Measurements from ENCODE around the gene TP53INP2. TPM values are rescaled to one million over a fixed set of nuclear protein-coding genes. Genes with fewer than 3 reads are reported as not detected.

TP53INP2 gene
- total and polyA plus RNA-seq, 11 donors, result 54.6 to 176 (median 93.7) TPM

- ATAC-seq, result no peak
- peak overlapping the region in 1 of 12 donors; percentile 2 for H3K27ac ChIP-seq
- H3K36me3 ChIP-seq, result peaks cover 0 to 97% (median 93%) of the 10 kb centered on the region in 9 donors
- TF ChIP-seq CTCF (IDR thresholded peaks at IDR 0.05) (no peak), POLR2A (IDR thresholded peaks at IDR 0.05) (no peak)
- WGBS, 4 donors, result 58 to 83% (median 64%) methylated on average over 4 of the region's 4 CpGs
- no peak overlapping the region for H3K4me3 ChIP-seq
- H3K4me1 ChIP-seq, result no peaks in the 10 kb centered on the region
- no peaks in the 10 kb centered on the region for H3K27me3 ChIP-seq
- intact Hi-C loops (cut with DNase I), result loop anchor here in 2 of 10 donors (5.0 to 10.0 kb wide), 2 partner anchors 170 to 177 kb away; no protein-coding TSS in a partner anchor
- no peaks in the 10 kb centered on the region for H3K9me3 ChIP-seq
- no peak for DNase-seq
Observed at GRCh38 chr20:34754611-34755010, 50.5 kb downstream of the TP53INP2 start.

- WGBS, 4 donors, result 88 to 100% (median 99%) methylated on average over 1 of the region's 1 CpG
- Histone ChIP-seq H3K9me3 (no peaks in the 10 kb centered on the region), H3K27me3 (no peaks in the 10 kb centered on the region), H3K4me1 (no peaks in the 10 kb centered on the region), H3K36me3 (peaks cover 0 to 97% (median 93%) of the 10 kb centered on the region in 9 donors), H3K4me3 (no peak overlapping the region), H3K27ac (no peak overlapping the region)
- ATAC-seq (no peak), DNase-seq (no peak)
- no peak for TF ChIP-seq CTCF (IDR thresholded peaks at IDR 0.05)
- intact Hi-C loops (cut with DNase I), result loop anchor here in 1 of 10 donors (10.0 kb wide), 1 partner anchor 171 kb away; no protein-coding TSS in a partner anchor
Observed at GRCh38 chr20:34755367-34755766, 51.2 kb downstream of the TP53INP2 start.

- no peaks in the 10 kb centered on the region for H3K4me1 ChIP-seq
- no peak for DNase-seq
- WGBS, 4 donors, result 0 to 95% (median 26%) methylated on average over 1 of the region's 1 CpG
- no peak overlapping the region for H3K27ac ChIP-seq
- no peak overlapping the region for H3K4me3 ChIP-seq
- no peaks in the 10 kb centered on the region for H3K9me3 ChIP-seq
- ATAC-seq, result no peak
- no peak for TF ChIP-seq POLR2A (IDR thresholded peaks at IDR 0.05)
- no peak for TF ChIP-seq CTCF (IDR thresholded peaks at IDR 0.05)
- intact Hi-C loops (cut with DNase I), result loop anchor here in 4 of 10 donors (10.0 kb wide), 3 partner anchors 187 to 447 kb away; no protein-coding TSS in a partner anchor
- no peaks in the 10 kb centered on the region for H3K27me3 ChIP-seq
- peaks cover 0 to 100% (median 93%) of the 10 kb centered on the region in 9 donors for H3K36me3 ChIP-seq
Observed at GRCh38 chr20:34762031-34762555, 57.9 kb downstream of the TP53INP2 start.

Other genes starting within 250 kb of the TP53INP2 start
- gene DYNLRB1, start 187.9 kb upstream of the TP53INP2 start, total RNA-seq, result 100 to 1,000 TPM; 129 to 376 (median 145) TPM
- 100 to 1,000 TPM; 200 to 405 TPM for gene DYNLRB1, start 187.9 kb upstream of the TP53INP2 start, polyA plus RNA-seq
- 100 to 1,000 TPM in 3 of 9 donors, 10 to 100 TPM in 6; 54.0 to 212 (median 88.6) TPM for gene MAP1LC3A, start 145.6 kb upstream of the TP53INP2 start, total RNA-seq
- 100 to 1,000 TPM in 1 of 2 donors, 10 to 100 TPM in 1; 42.8 to 145 TPM for gene MAP1LC3A, start 145.6 kb upstream of the TP53INP2 start, polyA plus RNA-seq
- gene PIGU, start 27.3 kb upstream of the TP53INP2 start, total RNA-seq, result 10 to 100 TPM; 10.8 to 20.8 (median 15.0) TPM
- 10 to 100 TPM; 21.0 to 24.8 TPM for gene PIGU, start 27.3 kb upstream of the TP53INP2 start, polyA plus RNA-seq
- 10 to 100 TPM; 13.0 to 34.0 (median 19.9) TPM for gene NCOA6, start 121.3 kb downstream of the TP53INP2 start, total RNA-seq
- 10 to 100 TPM; 13.9 to 22.7 TPM for gene NCOA6, start 121.3 kb downstream of the TP53INP2 start, polyA plus RNA-seq
- 10 to 100 TPM in 8 of 9 donors, 1 to 10 TPM in 1; 7.9 to 30.7 (median 17.5) TPM for gene GGT7, start 168.5 kb downstream of the TP53INP2 start, total RNA-seq
- 10 to 100 TPM; 13.0 to 22.1 TPM for gene GGT7, start 168.5 kb downstream of the TP53INP2 start, polyA plus RNA-seq
- 100 to 1,000 TPM in 4 of 9 donors, 10 to 100 TPM in 5; 87.1 to 113 (median 99.7) TPM for gene ACSS2, start 172.3 kb downstream of the TP53INP2 start, total RNA-seq
- gene ACSS2, start 172.3 kb downstream of the TP53INP2 start, polyA plus RNA-seq, result 100 to 1,000 TPM in 1 of 2 donors, 10 to 100 TPM in 1; 72.6 to 117 TPM